CD4-positive, alpha-beta T cell treated with Interleukin-10 for 1 hour (primary cell): Measurements from ENCODE around the gene CSF1R.
A peak's percentile ranks its signal among the peaks of the same experiment; 100 is the strongest.

ENCODE experiments used
- DNase-seq: peaks from one replicate; pipeline ENCODE4 v3.0.0-alpha.2; 2020

The CSF1R gene

DNA sequence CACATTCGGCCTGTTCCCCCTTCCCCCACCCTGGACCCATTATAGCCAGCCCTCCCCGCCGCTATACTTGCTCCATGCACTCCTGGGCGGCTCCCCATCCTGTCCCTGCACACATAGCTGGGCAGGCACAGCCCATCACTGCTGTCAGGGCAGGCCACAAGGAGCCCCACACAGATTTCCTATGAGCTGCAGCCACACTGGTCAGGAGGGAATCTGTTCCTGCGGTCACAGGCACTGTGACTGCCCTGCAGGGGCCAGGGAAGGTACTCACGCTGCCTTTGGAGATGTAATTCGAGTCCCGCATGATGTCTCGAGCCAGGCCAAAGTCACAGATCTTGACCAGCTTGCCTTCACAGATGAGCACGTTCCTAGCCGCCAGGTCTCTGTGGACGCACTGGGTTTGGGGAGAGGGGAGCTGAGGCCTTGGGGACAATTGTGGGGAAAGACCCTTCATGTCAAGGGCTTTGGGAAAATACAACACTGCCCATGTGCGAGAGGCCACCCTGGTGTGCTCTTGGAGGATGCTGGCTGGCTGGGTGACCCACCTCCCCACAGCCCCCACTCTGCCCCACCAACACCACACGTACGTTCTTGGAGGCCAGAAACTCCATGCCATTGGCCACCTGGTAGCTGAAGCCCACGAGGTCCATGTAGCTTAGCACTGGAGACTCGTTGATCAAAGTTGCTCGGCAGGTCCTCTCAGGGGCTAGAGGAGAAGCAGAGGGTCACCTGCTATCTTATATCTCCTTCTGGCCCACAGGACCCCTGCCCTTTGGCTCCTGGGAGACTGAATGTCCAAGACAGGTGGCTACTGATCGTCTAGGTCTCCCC, 34.5 kb upstream of the CSF1R start:
- DNase-seq, result no peak

- no peak for DNase-seq
Observed at GRCh38 chr5:150120062-150120441, 33.7 kb upstream of the CSF1R start.

DNA sequence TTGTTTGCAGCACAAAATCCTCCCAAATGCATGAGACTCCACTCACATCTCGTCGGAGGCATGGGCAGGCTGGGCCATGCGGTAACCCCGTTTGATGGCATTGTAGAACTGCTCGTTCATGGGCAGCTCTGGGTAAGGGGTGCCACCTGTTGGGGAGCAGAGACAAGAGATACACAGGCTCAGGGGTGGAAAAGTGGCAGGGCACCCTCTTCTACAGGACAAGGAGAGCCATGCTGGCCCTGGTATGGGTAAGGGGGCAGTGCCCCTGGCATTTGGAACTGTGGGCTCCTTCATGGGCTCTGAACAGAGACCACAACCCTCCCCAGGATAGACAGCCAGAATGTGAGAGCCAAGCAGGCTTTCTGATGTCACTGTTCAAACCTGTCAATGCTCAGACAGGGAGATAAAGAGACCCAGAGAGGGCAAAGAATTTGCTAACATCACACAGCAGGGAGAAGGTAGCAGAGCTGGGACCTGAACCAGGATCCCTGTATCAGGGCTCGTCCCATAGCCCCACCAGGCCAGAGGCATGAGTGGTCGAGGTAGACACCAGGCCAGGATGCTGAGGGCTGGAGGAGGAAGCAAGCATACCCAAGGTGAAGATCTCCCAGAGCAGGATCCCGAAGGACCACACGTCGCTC, 33.2 kb upstream of the CSF1R start:
- DNase-seq, result peak; percentile 3

DNA sequence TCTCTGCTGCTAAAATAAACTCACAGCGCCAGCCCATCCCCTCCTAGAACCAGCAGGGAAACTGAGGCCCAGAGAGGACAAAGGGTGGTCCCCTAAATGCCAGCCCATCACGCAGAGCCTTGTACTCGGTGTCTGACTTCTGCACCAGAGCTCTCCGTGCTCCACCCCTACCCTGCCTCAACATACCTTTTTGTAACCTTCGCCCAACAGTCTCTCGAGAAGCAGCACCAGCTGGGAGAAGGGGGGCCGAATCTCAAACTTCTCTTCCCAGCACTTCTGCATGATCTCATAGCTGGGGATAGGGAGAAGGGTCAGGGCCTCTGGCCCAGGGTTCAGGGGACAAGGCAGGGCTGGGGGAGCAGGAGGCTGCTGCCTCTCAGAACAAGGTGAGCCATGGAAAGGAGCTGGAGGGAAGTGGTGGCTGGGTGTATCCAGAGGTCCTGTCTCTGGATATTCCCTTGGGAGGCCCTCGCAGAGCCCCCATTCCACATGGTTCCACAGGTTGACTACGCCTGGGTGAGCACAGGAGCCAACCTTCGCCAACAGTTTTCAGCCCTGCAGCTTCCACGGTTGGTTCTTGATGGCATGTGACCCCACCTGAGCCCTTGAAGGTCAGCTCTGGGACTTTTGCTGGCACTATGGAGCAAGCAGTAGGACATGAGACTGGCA, 32.3 kb upstream of the CSF1R start:
- no peak for DNase-seq

GRCh38 chr5:150117945-150118560, 31.7 kb upstream of the CSF1R start:
- DNase-seq, result no peak

- DNase-seq, result no peak
Observed at GRCh38 chr5:150116667-150117400, 30.5 kb upstream of the CSF1R start.

DNA sequence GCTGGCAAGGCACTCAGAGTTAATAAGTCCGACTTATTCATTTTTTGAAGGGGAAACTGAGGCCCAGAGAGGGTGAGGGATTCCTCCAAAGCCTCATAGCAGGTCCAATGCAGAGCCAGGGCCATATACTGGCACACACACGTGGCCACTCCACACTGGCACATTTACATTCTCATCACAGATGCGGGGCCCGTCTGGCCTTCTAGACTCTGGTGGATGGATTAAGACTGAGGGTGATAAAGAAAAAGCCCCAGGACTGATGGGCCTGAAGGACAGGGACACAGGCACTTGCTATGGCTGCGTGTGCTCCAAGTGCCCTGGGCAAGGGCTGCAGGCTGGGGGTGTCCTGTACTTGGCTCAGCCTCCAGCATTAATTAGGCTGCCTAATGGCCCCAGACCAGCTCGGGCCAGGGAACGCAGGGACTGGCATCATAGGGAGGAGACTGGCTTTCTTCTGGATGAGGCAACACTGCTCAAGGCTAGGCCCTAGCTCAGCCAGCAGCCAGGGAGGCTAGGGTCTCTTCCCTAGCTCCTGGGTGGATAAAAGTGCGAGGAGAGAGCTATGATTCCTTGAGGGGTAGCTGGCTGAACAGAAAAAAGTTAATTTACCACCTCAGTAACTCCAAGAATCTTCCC, 28.5 kb upstream of the CSF1R start:
- DNase-seq, result no peak

- DNase-seq, result no peak
Observed at GRCh38 chr5:150114102-150114641, 27.8 kb upstream of the CSF1R start.

- DNase-seq, result no peak
Observed at GRCh38 chr5:150113047-150113744, 26.8 kb upstream of the CSF1R start.

GRCh38 chr5:150112201-150113046, 26.1 kb upstream of the CSF1R start:
- no peak for DNase-seq

DNA sequence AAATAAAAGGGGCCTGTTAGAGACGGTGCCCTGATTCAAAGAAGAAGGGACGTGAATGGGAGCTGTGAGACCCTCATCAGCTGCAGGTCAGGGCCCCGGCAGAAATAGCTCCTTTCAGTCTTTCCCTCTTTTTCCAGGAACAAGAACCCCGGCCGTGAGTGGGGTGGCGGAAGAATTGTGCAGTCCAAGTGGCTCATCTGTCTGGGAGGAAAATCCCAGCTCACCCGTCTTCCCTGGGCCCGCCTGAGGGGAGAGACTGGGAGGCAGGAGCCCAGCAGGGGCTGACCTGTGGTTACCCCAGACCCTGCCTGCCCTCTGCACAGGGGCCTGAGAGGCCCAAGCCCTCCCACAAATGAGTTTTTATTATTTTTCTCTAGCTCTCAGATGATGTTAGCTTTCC, 24.8 kb upstream of the CSF1R start:
- DNase-seq, result no peak

DNA sequence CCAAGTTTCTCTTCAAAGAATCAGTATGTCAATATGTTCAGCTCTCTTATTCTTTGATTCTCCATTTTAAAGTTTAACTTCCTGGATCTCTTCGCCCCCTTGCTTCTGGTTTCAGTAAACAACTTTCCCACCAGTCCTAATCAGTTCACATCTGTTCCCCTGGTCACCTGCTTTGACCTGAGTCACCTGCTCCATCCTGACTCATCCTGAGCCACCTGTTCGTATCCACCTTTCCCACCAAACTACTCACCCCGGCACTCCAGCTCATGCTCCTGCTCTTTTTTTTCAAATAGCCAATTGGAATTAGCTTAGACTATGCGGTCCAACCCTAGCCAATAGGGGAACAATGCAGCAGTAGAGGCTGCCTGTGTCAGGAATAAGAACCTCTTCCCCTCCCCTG, 23.6 kb upstream of the CSF1R start:
- DNase-seq, result no peak

DNA sequence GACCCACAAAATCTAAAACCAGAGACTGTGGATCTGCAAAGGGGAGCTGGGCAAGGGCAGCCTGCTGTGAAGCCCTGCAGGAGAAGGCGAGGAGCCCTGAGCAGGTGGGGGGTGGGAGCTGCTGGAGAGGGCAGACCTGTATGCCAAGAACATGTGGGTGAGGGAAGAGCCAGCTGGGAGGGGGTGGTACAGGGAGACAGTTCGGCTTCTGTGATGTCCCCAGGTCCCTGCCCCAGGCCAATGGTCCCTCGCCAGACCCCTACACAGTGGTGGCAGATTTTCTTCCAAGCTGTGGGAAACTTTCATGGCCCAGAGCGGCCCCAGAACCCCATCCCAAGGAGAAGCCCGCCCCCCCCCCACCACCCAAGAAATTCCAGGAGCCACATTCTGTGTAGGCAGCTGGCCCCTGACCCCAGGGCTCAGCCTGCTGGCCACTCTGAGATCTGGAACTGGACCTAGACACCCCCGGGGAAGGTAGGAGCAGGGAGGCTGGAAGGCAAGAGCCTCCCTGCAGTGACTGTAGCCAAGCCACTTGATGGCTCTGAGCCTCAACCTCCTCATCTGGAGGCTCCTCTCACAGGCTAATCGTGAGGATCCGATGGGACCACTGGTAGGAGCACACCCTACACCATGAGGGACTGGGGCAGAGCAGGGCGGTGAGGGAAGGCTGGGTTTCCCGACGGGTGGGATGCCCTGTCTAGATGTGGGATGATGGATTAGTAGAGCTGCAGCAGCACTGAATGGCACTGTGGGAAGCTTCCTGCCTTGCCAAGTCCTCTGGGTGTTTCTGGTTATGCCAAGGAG, 22.6 kb upstream of the CSF1R start:
- no peak for DNase-seq

- no peak for DNase-seq
Observed at GRCh38 chr5:150107909-150108447, 21.6 kb upstream of the CSF1R start.

DNA sequence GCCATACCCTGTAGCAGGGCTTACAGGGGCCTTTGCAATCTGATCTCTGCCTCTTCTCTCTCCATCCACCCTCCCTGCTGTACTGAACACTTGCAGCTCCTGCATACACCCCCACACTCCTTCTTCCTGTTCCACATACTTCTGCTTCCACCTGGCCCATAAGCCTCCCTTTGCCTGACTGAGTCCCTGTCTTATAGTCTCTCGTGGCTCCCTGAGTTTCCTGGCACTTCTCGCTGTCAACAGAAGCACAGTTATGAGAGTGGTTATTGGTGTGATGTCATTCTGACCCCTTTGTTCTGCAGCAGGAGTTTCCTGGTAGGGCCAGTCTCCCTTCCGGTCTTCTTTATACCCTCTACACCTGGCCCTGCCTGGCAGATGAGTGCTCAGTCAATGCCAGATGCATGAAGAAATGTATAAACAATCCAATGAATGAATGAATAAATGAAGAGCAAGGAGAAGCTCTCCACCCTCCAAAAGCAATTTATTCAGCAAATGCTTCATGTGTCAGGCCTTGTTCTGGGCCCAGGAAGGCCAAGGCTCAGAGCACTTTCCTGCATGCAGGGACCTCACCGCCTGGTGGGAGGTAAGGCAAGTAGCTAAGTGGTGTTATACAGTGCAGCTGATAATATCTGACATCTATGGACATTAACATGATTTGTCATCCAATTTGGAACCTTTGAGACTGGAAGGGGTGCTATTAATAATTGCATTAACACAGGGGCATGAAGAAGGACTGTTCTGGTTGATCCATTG, 20.5 kb upstream of the CSF1R start:
- no peak for DNase-seq

DNA sequence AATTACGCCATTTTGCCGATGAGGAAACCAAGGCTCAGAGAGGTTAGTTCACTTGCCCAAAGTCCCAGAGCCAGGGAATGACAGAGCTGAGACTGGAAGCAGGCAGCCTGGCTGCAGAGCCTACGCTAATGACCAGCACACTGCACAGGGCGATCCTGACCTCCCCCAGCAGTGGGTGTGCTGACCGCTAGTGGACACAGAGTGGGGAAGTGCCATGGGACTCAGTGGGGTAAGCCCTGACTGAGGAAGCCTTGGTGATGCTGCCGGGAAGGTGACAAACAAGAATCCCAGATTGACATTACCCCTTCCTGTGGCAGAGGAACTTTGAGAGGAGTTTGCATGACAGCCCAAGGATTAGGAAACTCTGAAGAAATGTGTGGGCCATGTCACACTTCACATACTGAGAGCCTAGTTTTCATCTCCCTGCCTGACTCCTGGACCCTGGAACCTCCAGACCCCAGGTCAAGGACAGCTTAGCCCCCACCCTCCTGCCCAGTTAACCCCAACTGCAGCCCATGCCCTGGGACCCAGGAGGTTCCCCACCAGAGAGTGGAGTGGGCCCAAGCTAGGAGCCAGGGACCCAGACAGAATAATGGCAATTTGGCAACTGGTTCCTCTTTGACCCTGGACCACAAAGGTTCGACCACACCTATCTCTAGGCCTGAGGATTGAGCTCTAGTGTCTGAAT, 19.7 kb upstream of the CSF1R start:
- DNase-seq, result no peak

- no peak for DNase-seq
Observed at GRCh38 chr5:150104550-150104870, 18.2 kb upstream of the CSF1R start.
